ENCODE data around the gene TCF7L1. TPM values are rescaled to one million over a fixed set of nuclear protein-coding genes. Genes with fewer than 3 reads are reported as not detected.
A peak's percentile ranks its signal among the peaks of the same experiment; 100 is the strongest.

The TCF7L1 gene
- total and polyA plus RNA-seq, 2 of the 13 experiments (the other 11 are each of a cell fraction or from before 2014, with no cell fraction given), result 0.04 to 0.15 TPM

- no peak for TF ChIP-seq GATA4 (IDR thresholded peaks at IDR 0.05; ENCODE audit: borderline replicate concordance, low read depth)
- no peak for TF ChIP-seq NPAS2 (CRISPR knock-in tag; IDR thresholded peaks at IDR 0.05; ENCODE audit: borderline replicate concordance)
- TF ChIP-seq FIP1L1 (IDR thresholded peaks at IDR 0.05; ENCODE audit: borderline replicate concordance, insufficient read depth, low read depth, low read length), result no peak
- TF ChIP-seq EZH2 (conservative IDR thresholded peaks at IDR 0.05; ENCODE audit: low read depth, low read length), result peak; percentile 89
- TF ChIP-seq RBFOX2 (IDR thresholded peaks at IDR 0.05; ENCODE audit: low read depth, low read length), result no peak
- TF ChIP-seq MYPOP (CRISPR knock-in tag; IDR thresholded peaks at IDR 0.05), result peak; percentile 83; the same call in 1 of the 2 replicates
- TF ChIP-seq ZNF569 (CRISPR knock-in tag; IDR thresholded peaks at IDR 0.05; ENCODE audit: borderline replicate concordance), result no peak
- TF ChIP-seq ZNF280B (CRISPR knock-in tag; IDR thresholded peaks at IDR 0.05; ENCODE audit: borderline replicate concordance), result no peak
- no peak for TF ChIP-seq KLF6 (CRISPR knock-in tag; IDR thresholded peaks at IDR 0.05)
- no peak for TF ChIP-seq ZNF251 (CRISPR knock-in tag; IDR thresholded peaks at IDR 0.05)
- TF ChIP-seq MXD1 (CRISPR knock-in tag; IDR thresholded peaks at IDR 0.05), result 0 out of 2 replicates have a peak, but pooled peaks have one; percentile 28
- no peak for TF ChIP-seq ZNF816 (CRISPR knock-in tag; IDR thresholded peaks at IDR 0.05; ENCODE audit: borderline replicate concordance)
These were observed 611 bp downstream of the TCF7L1 start (continued) for GRCh38 chr2:85133751-85134254.

Measured in HepG2 (cell line).